Activated T-cell treated with anti-CD3 and anti-CD28 coated beads, Interleukin-2, amount 50 U/mL, for 24 hours (primary cell): ENCODE data around the gene ELP4.

ENCODE experiments used
- DNase-seq: peaks from one replicate; pipeline ENCODE4 v3.0.0-alpha.2; 2020
- H3K27ac Mint-ChIP-seq: 2 replicates; pipeline ENCODE4 v1.8.0; 2020; ENCODE audit warnings: mild to moderate bottlenecking, mixed read lengths
- H3K27me3 Mint-ChIP-seq: 2 replicates; pipeline ENCODE4 v1.8.0; 2020; ENCODE audit warnings: mixed read lengths
- H3K36me3 Mint-ChIP-seq: 2 replicates; pipeline ENCODE4 v1.8.0; 2020; ENCODE audit warnings: low read depth, mixed read lengths
- H3K4me1 Mint-ChIP-seq: 2 replicates; pipeline ENCODE4 v1.8.0; 2020; ENCODE audit warnings: low read depth, mixed read lengths
- H3K4me3 Mint-ChIP-seq: 2 replicates; pipeline ENCODE4 v1.8.0; 2020; ENCODE audit warnings: mild to moderate bottlenecking, moderate library complexity, mixed read lengths
- H3K9me3 Mint-ChIP-seq: 2 replicates; pipeline ENCODE4 v1.8.0; 2020; ENCODE audit warnings: mixed read lengths

ELP4 gene

GRCh38 chr11:31772412-31772811, 262.8 kb downstream of the ELP4 start:
- Mint-ChIP-seq H3K27me3 (no peaks in the 10 kb centered on the region), H3K4me1 (no peaks in the 10 kb centered on the region), H3K9me3 (no peaks in the 10 kb centered on the region), H3K36me3 (peaks cover 14% of the 10 kb centered on the region), H3K27ac (no peak overlapping the region), H3K4me3 (no peak overlapping the region)
- DNase-seq, result no peak

- no peak for DNase-seq
- no peak overlapping the region for H3K27ac Mint-ChIP-seq
- no peaks in the 10 kb centered on the region for H3K4me1 Mint-ChIP-seq
- H3K27me3 Mint-ChIP-seq, result no peaks in the 10 kb centered on the region
- peaks cover 15% of the 10 kb centered on the region for H3K36me3 Mint-ChIP-seq
- H3K4me3 Mint-ChIP-seq, result no peak overlapping the region
- H3K9me3 Mint-ChIP-seq, result no peaks in the 10 kb centered on the region
Observed at GRCh38 chr11:31779374-31779791, 269.8 kb downstream of the ELP4 start.

- Mint-ChIP-seq H3K4me1 (no peaks in the 10 kb centered on the region), H3K27me3 (no peaks in the 10 kb centered on the region), H3K9me3 (no peaks in the 10 kb centered on the region), H3K27ac (no peak overlapping the region), H3K36me3 (peaks cover 15% of the 10 kb centered on the region), H3K4me3 (no peak overlapping the region)
- DNase-seq, result no peak
Observed at GRCh38 chr11:31780078-31780477, 270.5 kb downstream of the ELP4 start.

GRCh38 chr11:31780480-31780971, 271.0 kb downstream of the ELP4 start:
- no peaks in the 10 kb centered on the region for H3K4me1 Mint-ChIP-seq
- H3K4me3 Mint-ChIP-seq, result no peak overlapping the region
- no peak for DNase-seq
- H3K36me3 Mint-ChIP-seq, result peaks cover 15% of the 10 kb centered on the region
- no peaks in the 10 kb centered on the region for H3K9me3 Mint-ChIP-seq
- no peak overlapping the region for H3K27ac Mint-ChIP-seq
- H3K27me3 Mint-ChIP-seq, result no peaks in the 10 kb centered on the region

GRCh38 chr11:31782257-31782656, 272.7 kb downstream of the ELP4 start:
- Mint-ChIP-seq H3K27me3 (no peaks in the 10 kb centered on the region), H3K9me3 (no peaks in the 10 kb centered on the region), H3K36me3 (peaks cover 15% of the 10 kb centered on the region), H3K27ac (no peak overlapping the region), H3K4me3 (no peak overlapping the region), H3K4me1 (no peaks in the 10 kb centered on the region)
- DNase-seq, result no peak

GRCh38 chr11:31783252-31783651, 273.7 kb downstream of the ELP4 start:
- Mint-ChIP-seq H3K36me3 (peaks cover 12% of the 10 kb centered on the region), H3K9me3 (no peaks in the 10 kb centered on the region), H3K4me1 (no peaks in the 10 kb centered on the region), H3K27ac (no peak overlapping the region), H3K27me3 (no peaks in the 10 kb centered on the region), H3K4me3 (no peak overlapping the region)
- no peak for DNase-seq

- Mint-ChIP-seq H3K4me3 (no peak overlapping the region), H3K27ac (no peak overlapping the region), H3K9me3 (no peaks in the 10 kb centered on the region), H3K27me3 (no peaks in the 10 kb centered on the region), H3K36me3 (peaks cover 12% of the 10 kb centered on the region), H3K4me1 (no peaks in the 10 kb centered on the region)
- no peak for DNase-seq
Observed at GRCh38 chr11:31784611-31785010, 275.0 kb downstream of the ELP4 start.

GRCh38 chr11:31786996-31787685, 277.6 kb downstream of the ELP4 start:
- no peaks in the 10 kb centered on the region for H3K4me1 Mint-ChIP-seq
- H3K9me3 Mint-ChIP-seq, result no peaks in the 10 kb centered on the region
- H3K27ac Mint-ChIP-seq, result no peak overlapping the region
- peaks cover 10% of the 10 kb centered on the region for H3K36me3 Mint-ChIP-seq
- no peak for DNase-seq
- no peak overlapping the region for H3K4me3 Mint-ChIP-seq
- peaks cover 5% of the 10 kb centered on the region for H3K27me3 Mint-ChIP-seq

GRCh38 chr11:31788085-31788484, 278.5 kb downstream of the ELP4 start:
- DNase-seq, result no peak
- H3K27me3 Mint-ChIP-seq, result peaks cover 12% of the 10 kb centered on the region
- H3K4me3 Mint-ChIP-seq, result no peak overlapping the region
- no peak overlapping the region for H3K27ac Mint-ChIP-seq
- no peaks in the 10 kb centered on the region for H3K4me1 Mint-ChIP-seq
- H3K36me3 Mint-ChIP-seq, result peaks cover 4% of the 10 kb centered on the region
- no peaks in the 10 kb centered on the region for H3K9me3 Mint-ChIP-seq

- Mint-ChIP-seq H3K9me3 (no peaks in the 10 kb centered on the region), H3K27me3 (peaks cover 35% of the 10 kb centered on the region), H3K36me3 (no peaks in the 10 kb centered on the region), H3K4me1 (no peaks in the 10 kb centered on the region), H3K4me3 (no peak overlapping the region), H3K27ac (no peak overlapping the region)
- DNase-seq, result no peak
Observed at GRCh38 chr11:31790649-31791048, 281.1 kb downstream of the ELP4 start.

GRCh38 chr11:31792036-31792435, 282.5 kb downstream of the ELP4 start:
- no peaks in the 10 kb centered on the region for H3K4me1 Mint-ChIP-seq
- H3K27ac Mint-ChIP-seq, result no peak overlapping the region
- peaks cover 48% of the 10 kb centered on the region for H3K27me3 Mint-ChIP-seq
- H3K4me3 Mint-ChIP-seq, result no peak overlapping the region
- DNase-seq, result no peak
- peaks cover 2% of the 10 kb centered on the region for H3K9me3 Mint-ChIP-seq
- no peaks in the 10 kb centered on the region for H3K36me3 Mint-ChIP-seq

- no peak overlapping the region for H3K27ac Mint-ChIP-seq
- no peak for DNase-seq
- peaks cover 2% of the 10 kb centered on the region for H3K9me3 Mint-ChIP-seq
- peaks cover 2% of the 10 kb centered on the region for H3K4me1 Mint-ChIP-seq
- H3K4me3 Mint-ChIP-seq, result no peak overlapping the region
- no peaks in the 10 kb centered on the region for H3K36me3 Mint-ChIP-seq
- peaks cover 52% of the 10 kb centered on the region for H3K27me3 Mint-ChIP-seq
Observed at GRCh38 chr11:31792456-31792855, 282.9 kb downstream of the ELP4 start.

- peaks cover 60% of the 10 kb centered on the region for H3K27me3 Mint-ChIP-seq
- H3K27ac Mint-ChIP-seq, result no peak overlapping the region
- no peaks in the 10 kb centered on the region for H3K36me3 Mint-ChIP-seq
- peaks cover 2% of the 10 kb centered on the region for H3K9me3 Mint-ChIP-seq
- H3K4me3 Mint-ChIP-seq, result no peak overlapping the region
- DNase-seq, result no peak
- H3K4me1 Mint-ChIP-seq, result peaks cover 5% of the 10 kb centered on the region
Observed at GRCh38 chr11:31793264-31793663, 283.7 kb downstream of the ELP4 start.

- no peak overlapping the region for H3K4me3 Mint-ChIP-seq
- H3K9me3 Mint-ChIP-seq, result peaks cover 2% of the 10 kb centered on the region
- no peak overlapping the region for H3K27ac Mint-ChIP-seq
- no peaks in the 10 kb centered on the region for H3K36me3 Mint-ChIP-seq
- peaks cover 14% of the 10 kb centered on the region for H3K4me1 Mint-ChIP-seq
- H3K27me3 Mint-ChIP-seq, result peaks cover 72% of the 10 kb centered on the region
- no peak for DNase-seq
Observed at GRCh38 chr11:31794548-31794947, 285.0 kb downstream of the ELP4 start.

- Mint-ChIP-seq H3K27ac (no peak overlapping the region), H3K4me3 (no peak overlapping the region)
- no peak for DNase-seq
Observed at GRCh38 chr11:31795706-31796498, 286.3 kb downstream of the ELP4 start.

More at GRCh38 chr11:31795706-31796498, 286.3 kb downstream of the ELP4 start:
- peaks cover 24% of the 10 kb centered on the region for H3K4me1 Mint-ChIP-seq
- H3K36me3 Mint-ChIP-seq, result no peaks in the 10 kb centered on the region
- H3K9me3 Mint-ChIP-seq, result peaks cover 8% of the 10 kb centered on the region
- peaks cover 80% of the 10 kb centered on the region for H3K27me3 Mint-ChIP-seq
